OCI-LY1 (cell line): ENCODE measurements around the gene PTPRG.

Experiments used
- H2AFZ ChIP-seq: fragments of 200-600 bp; sonication (generic), shearing (Covaris generic); 2 replicates; pipeline ENCODE4 v1.6.0; 2014; ENCODE audit warnings: antibody characterized with exemption, mild to moderate bottlenecking, low read length
- H3F3A ChIP-seq: fragments of 200-600 bp; sonication (generic), shearing (Covaris generic); 2 replicates; pipeline ENCODE4 v1.6.0; 2014; ENCODE audit warnings: mild to moderate bottlenecking, antibody characterized with exemption, low read length, moderate library complexity; ENCODE audit not compliant: insufficient read depth
- H3K27ac ChIP-seq: fragments of 200-600 bp; sonication (generic); 2 replicates; pipeline ENCODE4 v1.5.1; 2014; ENCODE audit warnings: low read length, mixed run types, mild to moderate bottlenecking, low read depth; ENCODE audit not compliant: poor library complexity, severe bottlenecking
- H3K27me3 ChIP-seq: fragments of 200-600 bp; sonication (generic); 2 replicates; pipeline ENCODE4 v1.6.0; 2014; ENCODE audit warnings: antibody characterized with exemption, mild to moderate bottlenecking, low read length, moderate library complexity; ENCODE audit not compliant: insufficient read depth
- H3K36me3 ChIP-seq: fragments of 200-600 bp; sonication (generic); 2 replicates; pipeline ENCODE4 v1.6.1; 2014; ENCODE audit warnings: mild to moderate bottlenecking, antibody characterized with exemption, low read length, moderate library complexity, mixed read lengths; ENCODE audit not compliant: insufficient read depth
- H3K4me1 ChIP-seq: fragments of 200-600 bp; sonication (generic); 2 replicates; pipeline ENCODE4 v1.5.1; 2014; ENCODE audit warnings: mild to moderate bottlenecking, low read length, moderate library complexity; ENCODE audit not compliant: insufficient read depth, severe bottlenecking
- H3K4me2 ChIP-seq: fragments of 200-600 bp; sonication (generic), shearing (Covaris generic); 2 replicates; pipeline ENCODE4 v1.6.1; 2014; ENCODE audit warnings: low read length
- H3K4me3 ChIP-seq: fragments of 200-600 bp; sonication (generic); 2 replicates; pipeline ENCODE4 v1.5.1; 2014; ENCODE audit warnings: low read length, low read depth, mild to moderate bottlenecking, mixed read lengths; ENCODE audit not compliant: poor library complexity, severe bottlenecking
- H3K79me2 ChIP-seq: fragments of 200-600 bp; shearing (Covaris generic); 2 replicates; pipeline ENCODE4 v1.6.1; 2016; ENCODE audit warnings: mixed run types, low read length, mixed read lengths; ENCODE audit not compliant: insufficient read depth
- H3K9ac ChIP-seq: fragments of 200-600 bp; sonication (generic), shearing (Covaris generic); 2 replicates; pipeline ENCODE4 v1.6.1; 2014; ENCODE audit warnings: mild to moderate bottlenecking, low read length, mixed read lengths
- H3K9me2 ChIP-seq: fragments of 200-600 bp; sonication (generic), shearing (Covaris generic); 2 replicates; pipeline ENCODE4 v1.6.1; 2014; ENCODE audit warnings: low read depth, mild to moderate bottlenecking, low read length, mixed read lengths
- H3K9me3 ChIP-seq: fragments of 200-600 bp; shearing (Covaris generic); 2 replicates; pipeline ENCODE4 v1.6.1; 2014; ENCODE audit warnings: low read length, mixed read lengths
- H4K20me1 ChIP-seq: fragments of 200-600 bp; sonication (generic), shearing (Covaris generic); 2 replicates; pipeline ENCODE4 v1.6.0; 2016; ENCODE audit warnings: mild to moderate bottlenecking, low read length; ENCODE audit not compliant: insufficient read depth
- CTCF ChIP-seq: fragments of 200-600 bp; sonication (generic), shearing (Covaris generic); IDR thresholded peaks from 2 replicates; pipeline ENCODE4 v1.5.1; 2017; ENCODE audit warnings: mild to moderate bottlenecking, antibody characterized with exemption, low read length, moderate library complexity, mixed read lengths
- EZH2 ChIP-seq: fragments of 200-600 bp; sonication (generic), shearing (Covaris generic); IDR thresholded peaks from 2 replicates; pipeline ENCODE4 v1.8.0; 2017; ENCODE audit warnings: borderline replicate concordance, mixed run types, mild to moderate bottlenecking, antibody characterized with exemption, low read length, moderate library complexity, mixed read lengths

Gene PTPRG

GRCh38 chr3:61964566-61964965, 403.2 kb downstream of the PTPRG start:
- H3K9me3 ChIP-seq, result no peaks in the 10 kb centered on the region
- H3K27ac ChIP-seq, result no peak overlapping the region
- H3F3A ChIP-seq, result no peaks in the 10 kb centered on the region
- H3K27me3 ChIP-seq, result no peaks in the 10 kb centered on the region
- H3K4me3 ChIP-seq, result no peak overlapping the region
- H3K79me2 ChIP-seq, result no peaks in the 10 kb centered on the region
- H3K4me1 ChIP-seq, result no peaks in the 10 kb centered on the region
- no peak overlapping the region for H3K4me2 ChIP-seq
- no peak overlapping the region for H2AFZ ChIP-seq
- no peaks in the 10 kb centered on the region for H3K9me2 ChIP-seq
- TF ChIP-seq CTCF (no peak), EZH2 (no peak)
- H3K9ac ChIP-seq, result no peak overlapping the region
- H4K20me1 ChIP-seq, result no peaks in the 10 kb centered on the region
- H3K36me3 ChIP-seq, result no peaks in the 10 kb centered on the region

GRCh38 chr3:61965770-61966131, 404.4 kb downstream of the PTPRG start:
- no peaks in the 10 kb centered on the region for H3K9me2 ChIP-seq
- H3K4me3 ChIP-seq, result no peak overlapping the region
- no peaks in the 10 kb centered on the region for H3F3A ChIP-seq
- H3K27ac ChIP-seq, result no peak overlapping the region
- H3K4me1 ChIP-seq, result no peaks in the 10 kb centered on the region
- no peaks in the 10 kb centered on the region for H4K20me1 ChIP-seq
- H3K9ac ChIP-seq, result no peak overlapping the region
- no peaks in the 10 kb centered on the region for H3K27me3 ChIP-seq
- H3K79me2 ChIP-seq, result no peaks in the 10 kb centered on the region
- H2AFZ ChIP-seq, result no peak overlapping the region
- H3K9me3 ChIP-seq, result no peaks in the 10 kb centered on the region
- no peaks in the 10 kb centered on the region for H3K36me3 ChIP-seq
- no peak overlapping the region for H3K4me2 ChIP-seq
- TF ChIP-seq EZH2 (no peak), CTCF (no peak)

GRCh38 chr3:61966200-61966599, 404.8 kb downstream of the PTPRG start:
- TF ChIP-seq EZH2 (no peak), CTCF (no peak)
- H3K9ac ChIP-seq, result no peak overlapping the region
- no peaks in the 10 kb centered on the region for H3K4me1 ChIP-seq
- H3F3A ChIP-seq, result no peaks in the 10 kb centered on the region
- H4K20me1 ChIP-seq, result no peaks in the 10 kb centered on the region
- no peak overlapping the region for H2AFZ ChIP-seq
- H3K36me3 ChIP-seq, result no peaks in the 10 kb centered on the region
- no peaks in the 10 kb centered on the region for H3K79me2 ChIP-seq
- H3K9me3 ChIP-seq, result no peaks in the 10 kb centered on the region
- H3K27ac ChIP-seq, result no peak overlapping the region
- no peak overlapping the region for H3K4me2 ChIP-seq
- no peaks in the 10 kb centered on the region for H3K9me2 ChIP-seq
- no peak overlapping the region for H3K4me3 ChIP-seq
- no peaks in the 10 kb centered on the region for H3K27me3 ChIP-seq
